ENCODE results near the gene KIAA1671.

The KIAA1671 gene

DNA sequence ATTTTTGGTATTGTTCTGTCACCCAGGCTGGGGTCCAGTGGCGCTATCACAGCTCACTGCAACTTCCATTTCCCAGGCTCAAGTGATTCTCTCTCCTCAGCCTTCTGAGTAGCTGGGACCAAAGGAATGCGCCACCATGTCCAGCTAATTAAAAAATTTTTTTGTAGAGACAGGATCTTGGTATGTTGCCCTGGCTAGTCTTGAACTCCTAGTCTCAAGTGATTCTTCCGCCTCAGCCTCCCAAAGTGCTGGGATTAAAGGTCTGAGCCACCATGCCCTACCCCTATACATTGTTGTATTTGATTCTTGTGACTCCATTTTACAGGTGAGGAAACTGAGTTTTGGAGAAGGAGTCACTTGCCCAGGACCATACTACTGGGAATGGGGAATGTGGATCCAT, 11.9 kb downstream of the KIAA1671 start:
- no peak overlapping the region for H3K27ac Mint-ChIP-seq
- no peaks in the 10 kb centered on the region for H3K9me3 Mint-ChIP-seq
- ATAC-seq = no peak
- H3K36me3 Mint-ChIP-seq (ENCODE audit: low read depth) = no peaks in the 10 kb centered on the region
- H3K4me3 Mint-ChIP-seq = no peak overlapping the region
- no peaks in the 10 kb centered on the region for H3K4me1 Mint-ChIP-seq
- no peak for DNase-seq
- no peaks in the 10 kb centered on the region for H3K27me3 Mint-ChIP-seq

DNA sequence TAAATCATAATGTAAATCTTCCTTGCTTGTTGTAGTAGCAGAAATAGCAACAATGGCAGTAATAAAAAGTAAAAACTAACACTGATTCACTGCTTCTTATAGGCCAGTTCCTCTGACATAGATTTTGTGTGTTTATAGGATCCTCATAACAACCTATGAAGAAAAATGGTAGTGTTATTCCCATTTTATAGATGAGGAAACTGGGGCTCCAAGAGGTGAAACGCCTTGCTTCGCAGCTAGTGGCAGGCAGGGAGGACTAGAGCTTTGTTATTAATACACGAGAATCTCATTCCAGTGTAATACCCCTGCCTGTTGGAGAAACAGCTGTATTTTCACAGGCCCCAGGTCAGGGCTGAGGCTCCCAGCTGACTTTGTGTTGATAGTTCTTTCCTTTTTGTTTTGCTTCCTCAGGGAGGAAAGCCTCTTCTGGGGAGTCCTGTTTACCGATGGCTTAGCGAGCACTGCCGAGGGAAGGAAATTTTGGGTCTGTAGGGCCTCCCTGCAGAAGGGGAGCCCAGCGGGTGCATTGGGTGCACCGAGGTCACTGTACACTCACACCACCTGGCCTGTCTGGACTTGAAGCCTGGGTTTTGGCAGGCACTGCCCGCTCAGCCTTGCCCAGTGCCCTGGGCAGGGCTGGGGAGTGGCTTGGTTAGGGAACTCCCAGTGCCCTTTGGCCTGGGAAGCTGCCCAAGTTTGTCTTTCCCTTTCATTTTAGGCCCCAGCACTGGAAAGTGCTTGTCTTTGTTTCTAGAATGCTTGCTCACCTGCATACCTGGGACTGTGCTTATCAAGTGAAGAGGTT, 13.5 kb downstream of the KIAA1671 start:
- H3K4me1 Mint-ChIP-seq = no peaks in the 10 kb centered on the region
- DNase-seq (no peak), ATAC-seq (no peak)
- no peak overlapping the region for H3K27ac Mint-ChIP-seq
- no peak overlapping the region for H3K4me3 Mint-ChIP-seq
- H3K9me3 Mint-ChIP-seq = no peaks in the 10 kb centered on the region
- H3K36me3 Mint-ChIP-seq (ENCODE audit: low read depth) = no peaks in the 10 kb centered on the region
- H3K27me3 Mint-ChIP-seq = no peaks in the 10 kb centered on the region

DNA sequence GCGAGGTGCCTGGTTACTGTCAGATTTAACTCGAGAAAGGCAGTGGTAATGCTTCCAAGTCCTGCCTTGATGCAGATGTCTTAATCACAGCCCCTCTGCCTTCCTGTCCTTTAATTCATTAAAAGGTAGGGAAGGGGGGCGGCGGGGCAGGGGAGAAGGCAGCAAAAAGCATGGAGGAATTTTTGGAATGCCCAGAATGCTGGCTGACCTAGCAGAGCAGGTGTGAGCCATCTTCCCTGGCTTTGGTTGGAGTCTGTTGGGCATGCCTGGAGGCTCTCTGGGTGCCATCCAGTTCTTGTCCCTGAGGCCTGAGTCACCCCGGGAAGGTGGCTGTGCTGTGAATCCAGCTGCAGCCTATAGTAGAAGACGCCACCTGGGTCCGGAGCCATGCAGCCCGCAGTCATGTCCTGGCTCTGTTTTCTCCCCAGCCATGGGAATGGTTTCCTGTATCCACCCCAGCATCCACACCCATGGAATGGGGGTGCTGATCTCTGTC, 15.6 kb downstream of the KIAA1671 start:
- Mint-ChIP-seq H3K27ac (no peak overlapping the region), H3K36me3 (ENCODE audit: low read depth) (no peaks in the 10 kb centered on the region), H3K9me3 (no peaks in the 10 kb centered on the region), H3K4me3 (no peak overlapping the region), H3K4me1 (no peaks in the 10 kb centered on the region), H3K27me3 (no peaks in the 10 kb centered on the region)
- ATAC-seq (no peak), DNase-seq (no peak)

DNA sequence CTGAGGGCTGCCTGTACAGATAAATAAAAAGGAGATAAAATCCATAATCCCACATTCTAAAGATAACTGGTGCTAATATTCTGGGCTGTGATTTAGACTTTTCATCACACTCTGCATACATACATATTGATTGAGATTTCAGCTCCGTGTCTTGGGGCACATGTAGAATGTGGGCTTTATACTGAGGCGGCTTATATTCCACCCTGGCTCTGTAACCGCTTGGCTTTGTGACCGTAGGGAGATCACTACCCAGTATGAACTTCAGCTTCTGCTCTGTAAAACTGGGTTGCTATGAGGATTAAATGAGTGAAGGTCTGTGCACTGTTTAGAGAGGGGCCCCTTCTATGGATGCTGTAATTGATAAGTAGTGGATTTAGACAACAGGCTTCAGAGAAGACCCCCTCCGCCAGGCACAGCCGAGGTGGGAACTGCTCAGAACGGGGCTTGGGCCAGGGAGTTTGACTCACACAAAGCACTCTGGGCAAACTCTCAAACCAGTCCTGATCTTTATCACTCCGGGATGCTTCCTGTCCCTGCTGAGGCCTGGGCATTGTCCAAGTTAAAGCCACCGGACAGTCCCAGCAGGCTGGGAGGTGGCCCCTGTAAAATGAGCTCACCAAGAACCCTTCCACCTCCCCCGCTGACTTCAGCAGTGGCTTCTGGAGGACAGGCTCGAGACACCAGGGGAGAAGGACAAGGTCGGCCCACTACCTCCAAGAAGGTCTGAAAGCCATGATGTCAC, 17.2 kb downstream of the KIAA1671 start:
- H3K4me3 Mint-ChIP-seq = no peak overlapping the region

DNA sequence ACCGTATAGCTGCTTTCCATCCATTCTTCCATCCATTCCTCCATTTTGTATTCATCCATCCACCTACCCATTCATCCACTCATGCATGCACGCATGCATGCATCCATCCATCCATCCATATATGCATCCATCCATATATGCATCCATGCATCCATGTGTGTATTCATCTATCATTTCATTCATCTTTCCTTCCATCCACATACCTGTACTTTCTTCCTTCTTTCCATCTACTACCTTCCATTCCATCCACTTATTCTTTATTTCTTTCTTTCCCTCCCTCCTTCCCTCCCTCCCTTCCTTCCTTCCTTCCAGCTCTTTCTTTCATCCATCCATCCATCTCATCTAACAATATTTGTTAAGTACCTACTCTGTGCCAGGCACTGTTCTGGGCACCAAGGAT, 19.9 kb downstream of the KIAA1671 start:
- Mint-ChIP-seq H3K36me3 (ENCODE audit: low read depth) (no peaks in the 10 kb centered on the region), H3K9me3 (no peaks in the 10 kb centered on the region), H3K4me1 (no peaks in the 10 kb centered on the region), H3K27me3 (no peaks in the 10 kb centered on the region), H3K27ac (no peak overlapping the region), H3K4me3 (no peak overlapping the region)
- DNase-seq = no peak
- no peak for ATAC-seq

More for the DNA sequence above, 17.2 kb downstream of the KIAA1671 start:
- no peak for ATAC-seq
- Mint-ChIP-seq H3K4me1 (no peaks in the 10 kb centered on the region), H3K27ac (no peak overlapping the region), H3K36me3 (ENCODE audit: low read depth) (no peaks in the 10 kb centered on the region), H3K9me3 (no peaks in the 10 kb centered on the region), H3K27me3 (no peaks in the 10 kb centered on the region)
- no peak for DNase-seq

DNA sequence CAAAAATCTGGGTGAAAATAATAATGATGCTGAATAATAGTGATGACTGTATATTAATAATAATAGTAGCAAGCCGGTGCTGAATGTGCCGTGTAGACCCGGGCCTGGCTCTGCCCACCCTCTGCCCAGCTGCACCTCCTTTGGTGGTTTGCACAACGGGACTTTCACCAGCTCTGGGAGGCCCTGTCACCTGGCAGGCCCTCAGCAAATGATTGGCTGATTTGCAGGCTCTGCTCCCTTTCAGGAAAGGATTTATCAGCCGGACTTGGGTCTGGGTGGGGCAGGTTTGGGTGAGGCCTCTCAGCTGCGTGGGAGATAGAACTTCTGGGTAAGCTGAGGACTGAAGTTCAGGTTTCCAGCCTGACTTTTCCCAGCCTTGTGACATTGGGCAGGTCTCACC, 21.4 kb downstream of the KIAA1671 start:
- no peaks in the 10 kb centered on the region for H3K4me1 Mint-ChIP-seq

DNA sequence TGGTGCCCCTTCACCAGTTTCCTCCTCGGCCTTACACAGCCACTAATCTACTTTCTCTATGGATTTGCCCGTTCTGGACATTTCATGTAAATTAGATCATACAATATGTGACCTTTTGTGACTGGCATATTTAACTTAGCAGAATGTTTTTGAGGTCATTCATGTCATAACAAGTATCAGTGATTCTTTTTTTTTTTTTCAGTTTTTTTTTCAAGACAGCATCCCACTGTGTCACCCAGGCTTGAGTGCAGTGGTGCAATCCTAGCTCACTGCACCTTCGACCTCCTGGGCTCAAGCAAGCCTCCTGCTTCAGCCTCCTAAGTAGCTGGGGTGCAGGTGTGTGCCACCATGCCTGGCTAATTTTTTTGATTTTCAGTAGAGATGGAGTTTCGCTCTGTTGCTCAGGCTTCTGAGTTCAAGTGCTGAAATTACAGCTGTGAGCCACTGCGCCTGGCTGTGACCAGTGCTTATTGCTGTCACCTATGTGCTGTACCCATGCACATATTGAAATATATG, 22.7 kb downstream of the KIAA1671 start:
- Mint-ChIP-seq H3K27ac (no peak overlapping the region), H3K36me3 (ENCODE audit: low read depth) (no peaks in the 10 kb centered on the region), H3K4me3 (no peak overlapping the region), H3K9me3 (no peaks in the 10 kb centered on the region), H3K4me1 (no peaks in the 10 kb centered on the region), H3K27me3 (no peaks in the 10 kb centered on the region)
- no peak for DNase-seq
- no peak for ATAC-seq

More for the DNA sequence above, 21.4 kb downstream of the KIAA1671 start:
- DNase-seq (no peak), ATAC-seq (no peak)
- Mint-ChIP-seq H3K27me3 (no peaks in the 10 kb centered on the region), H3K27ac (no peak overlapping the region), H3K4me3 (no peak overlapping the region), H3K36me3 (ENCODE audit: low read depth) (no peaks in the 10 kb centered on the region), H3K9me3 (no peaks in the 10 kb centered on the region)

DNA sequence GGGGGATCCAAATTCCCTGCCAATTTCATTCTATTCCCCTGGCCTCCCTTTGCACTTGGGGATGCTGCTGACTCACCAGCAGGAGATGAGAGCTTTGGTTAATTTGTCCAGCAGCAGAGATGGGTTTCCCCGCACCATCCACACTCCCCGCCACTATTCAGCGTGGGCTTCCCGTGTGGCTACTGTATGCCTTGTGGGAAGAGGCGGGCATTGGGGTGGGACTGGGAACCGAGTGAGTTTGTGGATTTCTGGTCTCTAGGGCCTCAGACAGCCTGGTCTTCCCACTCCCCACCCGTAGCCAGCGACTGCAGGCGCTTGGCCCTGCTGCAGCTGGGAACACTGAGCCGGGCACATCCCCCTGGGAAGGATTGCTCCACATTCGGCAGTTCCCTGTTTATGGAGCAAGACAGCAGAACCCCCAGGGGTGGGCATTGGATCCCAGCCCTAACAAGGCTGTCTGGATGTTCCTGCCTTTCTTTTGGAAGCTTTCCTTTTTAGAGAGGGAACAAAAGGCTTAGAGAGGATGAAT, 23.4 kb downstream of the KIAA1671 start:
- no peak for ATAC-seq

DNA sequence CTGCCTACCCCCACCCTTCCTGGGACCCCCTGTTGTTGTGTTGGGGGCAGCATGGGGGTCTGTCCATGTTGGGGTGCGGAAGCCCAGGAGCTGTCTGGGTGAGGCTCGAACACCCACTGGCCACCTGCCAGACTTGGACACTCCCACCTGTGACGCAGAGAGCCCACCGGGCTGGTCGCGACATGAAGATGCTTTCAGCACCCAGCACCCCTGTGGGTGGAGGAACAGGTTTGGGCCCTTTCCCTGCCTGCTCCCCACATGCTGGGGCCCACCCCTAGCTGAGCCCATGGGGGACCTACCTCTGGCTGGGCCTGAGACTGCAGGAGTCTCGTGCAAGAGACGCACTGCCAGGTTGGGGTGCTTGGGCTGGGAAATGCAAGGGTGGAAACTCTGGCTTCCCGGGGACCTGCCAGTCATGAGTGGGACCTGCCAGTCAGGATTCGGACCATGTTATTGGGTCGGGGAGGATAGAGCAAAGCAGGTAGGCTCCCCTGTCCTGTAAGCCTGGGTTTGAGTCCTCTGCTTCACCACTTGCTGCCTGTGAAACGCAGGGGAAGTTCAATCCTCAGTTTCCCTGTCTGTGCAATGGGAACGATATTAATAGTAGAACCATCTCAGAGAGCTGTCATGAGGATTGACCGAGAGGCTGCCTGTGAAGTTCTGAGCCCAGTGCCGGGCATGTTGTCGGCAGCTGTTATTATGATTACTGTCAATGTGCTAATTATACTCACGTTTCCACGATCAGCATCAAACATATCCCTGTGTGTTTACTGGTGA, 24.1 kb downstream of the KIAA1671 start:
- no peaks in the 10 kb centered on the region for H3K4me1 Mint-ChIP-seq
- no peak for ATAC-seq
- no peak overlapping the region for H3K27ac Mint-ChIP-seq
- no peak for DNase-seq
- H3K27me3 Mint-ChIP-seq = no peaks in the 10 kb centered on the region
- H3K9me3 Mint-ChIP-seq = no peaks in the 10 kb centered on the region
- no peaks in the 10 kb centered on the region for H3K36me3 Mint-ChIP-seq (ENCODE audit: low read depth)
- H3K4me3 Mint-ChIP-seq = no peak overlapping the region

More for the DNA sequence above, 23.4 kb downstream of the KIAA1671 start:
- Mint-ChIP-seq H3K27me3 (no peaks in the 10 kb centered on the region), H3K4me1 (no peaks in the 10 kb centered on the region), H3K4me3 (no peak overlapping the region), H3K9me3 (no peaks in the 10 kb centered on the region), H3K27ac (no peak overlapping the region), H3K36me3 (ENCODE audit: low read depth) (no peaks in the 10 kb centered on the region)
- DNase-seq = no peak

DNA sequence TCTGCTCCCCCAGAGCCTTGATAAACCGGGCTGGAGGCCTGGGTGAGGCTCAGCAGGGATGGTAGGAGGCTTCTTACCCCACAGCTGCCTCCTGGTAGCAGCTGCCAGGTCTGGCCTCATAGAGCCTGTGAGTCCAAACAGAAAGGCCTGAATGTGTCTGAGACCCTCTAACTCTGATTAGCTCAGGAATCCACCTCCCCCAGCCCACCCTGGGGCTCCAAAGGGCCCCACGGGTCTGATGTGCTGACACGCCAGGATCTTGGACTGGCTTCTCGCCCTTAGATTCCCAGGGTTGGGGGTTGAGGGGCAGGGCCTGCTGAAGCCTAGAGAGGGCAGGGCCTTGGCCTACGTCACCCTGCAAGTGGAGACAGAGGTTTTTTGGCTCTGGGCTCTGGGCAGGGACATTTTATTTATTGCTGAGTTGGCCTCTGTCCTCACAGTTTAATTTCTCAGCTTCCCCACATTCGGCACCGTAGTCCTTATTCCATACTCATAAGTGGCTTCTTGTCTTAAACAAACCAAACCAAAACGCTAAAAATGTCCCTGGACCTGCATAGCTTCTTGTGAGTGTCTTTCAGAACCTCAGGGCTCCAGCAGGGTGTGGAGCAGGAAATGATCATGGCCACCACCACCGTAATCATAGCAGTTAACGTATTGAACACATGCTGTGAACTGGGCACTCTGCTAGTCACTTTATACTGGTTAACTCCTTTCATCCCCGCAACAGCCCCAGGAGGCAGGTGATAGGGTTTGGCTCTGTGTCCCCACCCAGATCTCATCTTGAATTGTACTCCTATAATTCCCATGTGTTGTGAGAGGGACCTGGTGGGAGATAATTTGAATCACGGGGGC, 25.1 kb downstream of the KIAA1671 start:
- Mint-ChIP-seq H3K27ac (no peak overlapping the region), H3K27me3 (no peaks in the 10 kb centered on the region), H3K4me1 (no peaks in the 10 kb centered on the region), H3K9me3 (no peaks in the 10 kb centered on the region), H3K4me3 (no peak overlapping the region), H3K36me3 (ENCODE audit: low read depth) (no peaks in the 10 kb centered on the region)
- ATAC-seq = no peak
- DNase-seq = no peak

DNA sequence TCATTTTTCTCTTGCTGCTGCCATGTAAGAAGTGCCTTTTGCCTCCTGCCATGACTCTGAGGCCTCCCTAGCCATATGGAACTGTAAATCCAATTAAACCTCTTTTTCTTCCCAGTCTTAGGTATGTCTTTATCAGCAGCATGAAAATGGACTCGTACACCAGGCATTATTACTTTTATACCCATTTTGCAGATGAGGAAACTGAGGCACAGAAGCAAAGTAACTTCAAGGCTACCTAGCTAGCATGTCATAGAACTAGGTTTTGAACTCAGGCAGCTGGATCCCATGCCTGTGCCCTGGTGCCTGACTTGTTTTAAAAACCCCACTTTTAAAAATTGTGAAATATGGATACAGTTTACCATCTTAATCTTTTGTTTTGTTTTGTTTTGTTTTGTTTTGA, 25.8 kb downstream of the KIAA1671 start:
- no peaks in the 10 kb centered on the region for H3K9me3 Mint-ChIP-seq
- no peaks in the 10 kb centered on the region for H3K27me3 Mint-ChIP-seq
- no peak overlapping the region for H3K4me3 Mint-ChIP-seq
- H3K4me1 Mint-ChIP-seq = no peaks in the 10 kb centered on the region
- DNase-seq (no peak), ATAC-seq (no peak)
- no peak overlapping the region for H3K27ac Mint-ChIP-seq
- no peaks in the 10 kb centered on the region for H3K36me3 Mint-ChIP-seq (ENCODE audit: low read depth)

DNA sequence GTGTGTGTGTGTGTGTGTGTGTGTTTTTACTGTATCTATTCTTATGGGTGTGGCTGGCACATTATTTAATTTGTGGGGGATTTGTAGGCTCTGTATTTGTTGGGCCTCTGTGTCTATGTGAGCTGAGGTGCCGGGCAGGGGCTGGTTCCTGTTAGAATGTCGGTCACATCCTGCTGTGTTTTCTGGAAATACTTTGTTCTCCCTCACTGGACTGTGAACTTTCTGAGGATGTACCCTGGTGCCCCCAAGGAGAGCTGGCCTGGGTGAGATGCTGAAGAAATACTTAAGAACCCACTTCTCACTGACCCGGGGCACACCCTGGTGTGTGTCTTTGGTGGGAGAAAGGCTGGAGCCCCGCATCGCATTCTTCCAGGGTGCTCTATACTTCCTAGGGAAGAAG, 28.6 kb downstream of the KIAA1671 start:
- ATAC-seq (no peak), DNase-seq (no peak)
- Mint-ChIP-seq H3K27ac (no peak overlapping the region), H3K9me3 (no peaks in the 10 kb centered on the region), H3K4me3 (no peak overlapping the region), H3K27me3 (peaks cover 12% of the 10 kb centered on the region), H3K4me1 (peaks cover 5% of the 10 kb centered on the region), H3K36me3 (ENCODE audit: low read depth) (no peaks in the 10 kb centered on the region)

DNA sequence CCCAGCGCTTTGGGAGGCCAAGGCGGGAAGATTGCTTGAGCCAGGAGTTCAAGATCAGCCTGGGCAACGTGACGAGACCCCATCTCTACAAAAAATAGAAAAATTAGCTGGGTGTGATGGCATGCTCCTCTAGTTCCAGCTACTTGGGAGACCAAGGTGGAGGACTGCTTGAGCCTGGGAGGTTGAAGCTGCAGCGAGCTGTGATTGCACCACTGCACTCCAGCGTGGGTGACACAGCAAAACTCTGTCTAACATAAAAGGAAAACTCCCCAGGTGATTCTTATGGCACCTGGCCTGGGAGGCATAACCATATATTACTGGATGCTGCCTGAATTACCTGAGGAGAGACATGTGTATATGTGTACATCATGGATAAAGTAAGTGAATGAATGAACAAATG, 29.1 kb downstream of the KIAA1671 start:
- H3K27me3 Mint-ChIP-seq = peaks cover 12% of the 10 kb centered on the region
- H3K9me3 Mint-ChIP-seq = no peaks in the 10 kb centered on the region
- no peak overlapping the region for H3K27ac Mint-ChIP-seq
- no peak overlapping the region for H3K4me3 Mint-ChIP-seq
- H3K4me1 Mint-ChIP-seq = peaks cover 5% of the 10 kb centered on the region
- DNase-seq (no peak), ATAC-seq (no peak)
- H3K36me3 Mint-ChIP-seq (ENCODE audit: low read depth) = no peaks in the 10 kb centered on the region

Measured in activated naive CD8-positive, alpha-beta T cell treated with anti-CD3 and anti-CD28 coated beads, Interleukin-2, amount 50 U/mL, for 24 hours (primary cell).